NCI-H2196 (cell line): ENCODE results near the gene GNAQ.
A peak's percentile ranks its signal among the peaks of the same experiment; 100 is the strongest.

Experiments
- DNase-seq: peaks from one replicate; lab custom pipeline; 2025; ENCODE audit not compliant: unreplicated experiment; lab: John Stamatoyannopoulos, UW

The GNAQ gene

DNA sequence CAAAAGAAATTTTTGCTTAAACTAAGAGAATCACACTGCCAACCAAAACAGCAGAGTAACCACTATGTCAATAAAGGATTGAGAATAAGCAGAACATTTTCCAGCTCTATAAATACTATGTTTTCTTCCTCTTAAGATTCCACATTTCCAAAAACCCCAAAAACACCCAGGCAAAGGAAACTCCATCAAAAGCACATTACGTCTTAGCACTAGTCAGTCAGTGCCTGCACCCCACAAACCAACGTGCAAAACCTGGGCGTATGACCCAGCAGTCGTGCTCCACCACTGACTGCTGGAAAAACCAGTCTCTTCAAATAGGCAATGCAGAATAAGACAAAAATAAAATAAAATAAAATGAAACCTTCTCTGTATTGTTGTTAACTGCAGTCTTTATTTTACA is 85.3 kb downstream of the GNAQ start:
- DNase-seq = no peak

DNA sequence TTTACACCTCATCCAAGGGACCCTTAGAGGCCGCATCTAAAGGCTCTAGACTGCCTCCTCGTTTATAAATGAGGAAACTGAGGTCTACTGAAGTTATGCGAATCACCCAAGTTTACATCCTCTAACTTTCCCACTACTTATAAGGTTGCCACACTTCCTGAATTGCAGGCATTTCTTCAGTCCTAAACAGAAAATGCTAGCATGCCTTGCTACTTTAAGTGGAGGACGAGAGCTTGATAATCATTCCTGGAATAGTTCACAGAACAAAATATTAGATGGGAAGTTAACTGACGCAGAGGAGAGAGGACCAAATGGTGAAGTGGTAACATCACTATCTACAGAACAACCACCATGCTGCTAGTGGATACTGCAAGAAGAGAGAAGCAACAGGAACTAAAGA is 85.8 kb downstream of the GNAQ start:
- no peak for DNase-seq

GRCh38 chr9:77944556-77945243 is 86.9 kb downstream of the GNAQ start:
- peak; percentile 42 for DNase-seq

GRCh38 chr9:77943057-77943456 is 88.6 kb downstream of the GNAQ start:
- DNase-seq = no peak

DNA sequence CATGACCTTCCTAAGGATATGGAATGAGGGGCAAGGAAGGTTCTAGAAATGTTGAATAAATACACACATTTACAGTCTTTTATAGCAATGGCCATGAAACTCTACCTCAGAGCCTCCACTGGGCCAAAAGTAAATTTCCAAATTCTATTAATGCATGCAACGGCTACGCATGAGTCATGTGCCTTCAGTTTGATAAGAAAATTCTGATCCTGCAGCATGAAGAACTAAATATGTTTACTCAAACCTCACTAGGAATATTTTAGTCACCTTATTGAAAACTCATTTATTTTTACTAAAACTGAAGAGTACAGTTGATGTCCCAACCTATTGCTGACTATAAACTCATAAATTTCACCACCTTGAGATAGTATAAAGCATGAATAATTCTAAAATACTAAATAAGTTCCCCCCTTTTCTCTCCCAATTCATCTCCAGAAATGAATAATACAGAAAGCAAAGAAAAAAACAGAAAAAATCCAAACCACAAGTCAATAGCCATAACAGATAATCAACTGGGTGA is 92.4 kb downstream of the GNAQ start:
- no peak for DNase-seq

DNA sequence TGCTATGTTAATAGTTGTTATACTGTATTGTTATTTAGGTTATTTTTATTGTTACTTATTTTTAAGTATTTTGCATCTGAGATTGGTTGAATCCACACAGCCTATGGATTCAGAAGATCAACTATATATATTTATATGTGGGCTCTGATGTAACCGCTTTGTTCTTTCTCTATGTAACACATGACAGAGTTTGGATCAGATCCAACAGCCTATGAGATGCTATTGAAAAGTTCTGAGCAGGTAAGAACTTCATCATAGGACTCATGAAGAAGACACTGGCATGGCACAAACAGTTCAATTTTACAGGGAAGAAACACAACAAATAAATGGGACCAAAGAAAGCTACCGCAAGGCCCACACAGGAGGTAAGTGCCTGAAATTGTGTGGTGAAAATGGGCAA is 93.4 kb downstream of the GNAQ start:
- no peak for DNase-seq

- DNase-seq = no peak
These were observed 95.6 kb downstream of the GNAQ start for GRCh38 chr9:77935974-77936373.

GRCh38 chr9:77935211-77935610 is 96.4 kb downstream of the GNAQ start:
- DNase-seq = no peak

DNA sequence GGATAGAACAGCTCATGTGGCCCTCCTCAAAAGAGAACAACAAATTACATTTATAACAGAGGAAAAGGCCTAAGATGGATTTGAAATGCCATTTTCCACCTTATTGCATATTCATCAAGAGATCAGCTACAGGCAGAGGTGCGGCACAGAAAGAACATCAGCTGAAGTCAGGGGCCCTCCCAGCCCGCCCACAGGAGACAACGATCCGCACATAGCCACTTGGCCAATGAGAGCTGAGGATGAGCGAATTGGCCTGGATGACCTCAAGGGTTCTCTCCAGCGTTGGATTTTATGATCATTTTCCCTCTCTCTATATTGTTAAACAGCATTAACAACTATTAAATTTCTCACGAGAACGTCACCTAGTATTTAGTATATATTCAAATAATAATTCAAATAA is 97.6 kb downstream of the GNAQ start:
- DNase-seq = no peak

DNA sequence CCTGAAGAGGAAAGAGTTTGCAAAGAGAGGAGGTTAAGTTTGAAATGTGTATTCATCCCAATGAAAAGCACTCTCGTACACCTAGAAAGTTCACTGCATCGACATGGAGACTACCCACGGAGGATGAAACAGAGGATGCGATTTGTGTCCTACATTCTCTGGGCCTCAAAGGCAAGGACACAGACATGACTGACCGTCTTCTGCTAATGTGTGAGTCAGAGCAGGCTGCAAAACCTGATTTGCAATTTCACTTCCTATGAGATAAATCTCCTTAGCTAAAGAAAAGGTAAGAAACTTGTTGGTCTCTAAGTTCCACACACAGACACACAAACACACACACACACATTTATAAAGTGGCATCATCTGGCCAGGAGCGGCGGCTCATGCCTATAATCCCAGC is 98.6 kb downstream of the GNAQ start:
- DNase-seq = no peak

DNA sequence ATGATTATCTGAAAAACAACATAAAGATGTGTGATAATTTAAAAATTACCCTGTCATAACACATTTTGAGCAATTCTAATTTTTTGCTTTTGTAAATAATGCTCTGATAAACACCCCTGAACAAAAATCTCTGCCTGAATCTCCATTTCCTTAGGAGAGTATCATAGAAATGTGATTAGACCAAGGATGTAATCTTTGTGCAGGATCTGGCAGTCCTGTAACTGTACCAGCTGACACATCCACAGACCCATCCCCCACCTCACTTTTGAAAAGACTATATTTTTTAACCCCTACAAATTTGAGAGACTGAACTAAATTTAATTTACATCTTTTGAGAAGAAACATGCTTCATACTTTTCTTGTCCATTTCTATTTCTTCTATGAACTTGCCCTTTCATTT is 101.7 kb downstream of the GNAQ start:
- no peak for DNase-seq

DNA sequence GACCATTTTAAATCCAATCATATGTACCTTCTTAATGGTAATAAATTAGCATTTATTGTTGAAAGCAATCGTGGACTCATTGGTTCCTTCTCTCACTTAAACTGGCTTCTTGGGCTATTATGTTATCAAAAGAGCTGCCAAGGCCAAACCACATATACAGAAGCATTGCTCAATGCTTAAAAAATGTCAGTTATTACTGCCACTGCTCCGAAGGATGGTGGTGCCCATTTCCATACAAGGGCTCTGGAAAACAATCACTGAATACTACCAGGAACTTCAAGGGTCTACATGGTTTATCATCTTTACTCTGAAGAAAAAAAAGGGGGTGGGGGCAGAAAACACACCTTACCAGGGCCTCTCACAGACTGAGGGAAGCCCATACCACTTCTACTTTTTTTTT is 104.3 kb downstream of the GNAQ start:
- DNase-seq = no peak

DNA sequence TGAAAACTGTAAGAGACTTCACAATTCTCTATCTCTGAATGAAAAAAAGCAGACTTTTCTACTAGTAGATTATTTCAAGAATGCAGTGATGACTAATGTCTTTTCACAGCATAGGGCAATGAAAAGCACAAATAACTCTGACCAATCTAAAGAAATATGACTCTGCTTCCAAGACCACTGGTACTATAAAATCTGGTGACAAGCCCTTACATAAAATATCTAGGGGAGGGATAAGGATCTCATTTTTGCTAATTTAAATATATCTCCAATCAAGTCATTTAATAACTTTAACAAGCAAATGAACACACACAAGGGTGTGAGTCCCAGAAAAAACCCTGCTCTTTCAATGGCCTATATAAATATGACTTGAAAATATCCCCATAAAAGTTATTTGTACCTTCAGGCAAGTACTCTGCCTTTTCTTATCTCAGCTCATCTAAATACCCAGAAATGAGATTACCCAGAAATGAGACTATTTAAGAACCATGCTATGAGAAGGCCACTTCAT is 105.2 kb downstream of the GNAQ start:
- no peak for DNase-seq

DNA sequence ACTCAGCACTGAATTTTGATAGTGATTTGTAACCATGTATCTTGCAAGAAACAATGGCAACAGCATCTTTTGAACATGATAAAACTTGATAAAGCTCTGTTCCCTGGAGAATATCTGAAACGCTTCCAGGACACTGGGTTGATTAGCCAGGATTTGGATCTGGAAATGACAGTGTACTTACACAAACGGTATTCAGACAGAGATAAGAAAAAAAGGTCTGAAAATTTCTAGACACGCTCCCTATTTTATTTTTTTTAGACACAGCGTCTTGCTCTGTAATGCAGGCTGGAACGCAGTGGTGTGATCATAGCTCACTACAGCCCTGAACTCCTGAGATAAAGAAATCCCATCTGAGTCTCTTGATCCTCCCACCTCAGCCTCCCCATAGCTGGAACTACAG is 109.0 kb downstream of the GNAQ start:
- DNase-seq = no peak

DNA sequence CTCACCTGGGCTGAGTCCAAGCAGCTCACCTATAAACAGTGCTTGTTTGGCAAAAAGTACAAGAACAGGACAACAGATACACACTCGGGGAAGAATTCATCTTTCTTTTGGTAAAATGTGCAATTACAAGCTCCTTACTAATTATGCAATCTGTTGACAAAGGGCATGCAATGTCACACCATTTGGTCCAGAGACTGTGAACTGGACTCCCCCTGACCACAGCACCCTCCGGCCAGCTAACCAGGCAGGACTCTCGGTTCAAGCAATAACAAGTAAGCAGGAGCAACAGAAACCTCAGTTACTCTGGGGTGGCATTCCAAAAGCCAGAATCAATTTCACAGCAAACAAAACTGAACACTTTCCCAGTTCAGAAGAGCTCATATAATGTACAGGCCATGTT is 113.8 kb downstream of the GNAQ start:
- DNase-seq = no peak

- DNase-seq = no peak
These were observed 114.8 kb downstream of the GNAQ start for GRCh38 chr9:77916820-77917219.

- DNase-seq = no peak
These were observed 115.2 kb downstream of the GNAQ start for GRCh38 chr9:77916410-77916819.

GRCh38 chr9:77915744-77916143 is 115.9 kb downstream of the GNAQ start:
- DNase-seq = no peak

GRCh38 chr9:77912895-77913693 is 118.5 kb downstream of the GNAQ start:
- DNase-seq = no peak

DNA sequence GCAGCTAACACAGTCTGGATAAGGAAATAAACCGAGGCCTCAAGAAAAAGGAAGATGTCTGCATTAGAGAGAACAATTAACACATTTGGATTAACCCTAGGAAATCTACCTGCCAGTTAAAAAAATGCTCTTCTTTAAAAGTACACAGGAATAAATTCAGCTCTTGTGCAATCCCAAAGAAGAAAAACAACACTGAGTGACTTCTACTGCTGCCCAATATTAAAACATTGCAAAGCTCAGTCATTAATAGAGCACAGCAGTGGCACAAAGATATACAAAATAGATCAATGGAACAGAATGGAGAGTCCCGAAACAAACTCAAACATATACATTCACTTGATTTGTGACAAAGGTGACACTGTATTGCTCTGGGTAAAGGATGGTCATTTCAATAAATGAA is 119.7 kb downstream of the GNAQ start:
- DNase-seq = no peak

DNA sequence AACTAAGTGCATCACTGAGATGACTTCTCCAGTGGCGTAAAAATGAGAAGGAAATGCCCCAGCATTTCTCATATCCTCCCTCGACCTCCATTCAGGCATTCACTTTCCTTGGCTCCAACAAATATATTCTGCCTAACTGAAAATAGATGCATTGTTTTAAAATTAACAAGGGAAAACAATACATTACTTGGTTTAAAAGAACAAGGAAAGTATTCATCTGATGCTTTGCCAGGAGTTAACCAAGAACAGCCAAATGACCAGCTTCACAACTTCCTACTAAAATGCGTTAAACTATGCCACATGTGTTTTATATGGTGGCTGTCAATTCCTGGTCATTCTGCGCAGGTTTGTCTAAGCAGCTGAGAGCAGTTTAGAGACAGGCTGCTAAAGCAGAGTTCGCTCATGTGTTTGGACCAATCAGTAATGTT is 121.4 kb downstream of the GNAQ start:
- DNase-seq = no peak

GRCh38 chr9:77909306-77909705 is 122.3 kb downstream of the GNAQ start:
- DNase-seq = no peak
